ENCODE results near the gene AFF4.

AFF4 gene

GRCh38 chr5:132853323-132853722, 110.1 kb downstream of the AFF4 start:
- Mint-ChIP-seq H3K4me1 (no peaks in the 10 kb centered on the region), H3K9me3 (no peaks in the 10 kb centered on the region), H3K4me3 (no peak overlapping the region), H3K36me3 (ENCODE audit: low read depth) (no peaks in the 10 kb centered on the region), H3K27me3 (ENCODE audit: low read depth) (peaks cover 12% of the 10 kb centered on the region), H3K27ac (no peak overlapping the region)
- TF ChIP-seq CTCF (IDR thresholded peaks at IDR 0.05; ENCODE audit: unreplicated experiment in 3 of 3) = no peak

- no peak for TF ChIP-seq CTCF (IDR thresholded peaks at IDR 0.05; ENCODE audit: unreplicated experiment in 3 of 3)
- no peaks in the 10 kb centered on the region for H3K4me1 Mint-ChIP-seq
- no peak overlapping the region for H3K27ac Mint-ChIP-seq
- no peaks in the 10 kb centered on the region for H3K9me3 Mint-ChIP-seq
- H3K4me3 Mint-ChIP-seq = no peak overlapping the region
- no peaks in the 10 kb centered on the region for H3K36me3 Mint-ChIP-seq (ENCODE audit: low read depth)
- peaks cover under 1% of the 10 kb centered on the region for H3K27me3 Mint-ChIP-seq (ENCODE audit: low read depth)
Measured at GRCh38 chr5:132850066-132850465, 113.4 kb downstream of the AFF4 start.

GRCh38 chr5:132849347-132849746, 114.1 kb downstream of the AFF4 start:
- TF ChIP-seq CTCF (IDR thresholded peaks at IDR 0.05; ENCODE audit: unreplicated experiment in 3 of 3) = no peak
- H3K4me3 Mint-ChIP-seq = no peak overlapping the region
- no peaks in the 10 kb centered on the region for H3K4me1 Mint-ChIP-seq
- H3K36me3 Mint-ChIP-seq (ENCODE audit: low read depth) = no peaks in the 10 kb centered on the region
- no peaks in the 10 kb centered on the region for H3K9me3 Mint-ChIP-seq
- H3K27ac Mint-ChIP-seq = peak overlapping the region in 1 of 3 experiments; percentile 42
- no peaks in the 10 kb centered on the region for H3K27me3 Mint-ChIP-seq (ENCODE audit: low read depth)

- Mint-ChIP-seq H3K36me3 (ENCODE audit: low read depth) (no peaks in the 10 kb centered on the region), H3K27ac (no peak overlapping the region), H3K9me3 (no peaks in the 10 kb centered on the region), H3K27me3 (ENCODE audit: low read depth) (no peaks in the 10 kb centered on the region), H3K4me1 (no peaks in the 10 kb centered on the region), H3K4me3 (no peak overlapping the region)
- TF ChIP-seq CTCF (IDR thresholded peaks at IDR 0.05; ENCODE audit: unreplicated experiment in 3 of 3) = no peak
Measured at GRCh38 chr5:132848270-132848669, 115.2 kb downstream of the AFF4 start.

GRCh38 chr5:132841305-132841704, 122.1 kb downstream of the AFF4 start:
- H3K36me3 Mint-ChIP-seq (ENCODE audit: low read depth) = no peaks in the 10 kb centered on the region
- H3K27ac Mint-ChIP-seq = no peak overlapping the region
- H3K4me3 Mint-ChIP-seq = no peak overlapping the region
- H3K4me1 Mint-ChIP-seq = no peaks in the 10 kb centered on the region
- H3K9me3 Mint-ChIP-seq = no peaks in the 10 kb centered on the region
- peaks cover 12% of the 10 kb centered on the region for H3K27me3 Mint-ChIP-seq (ENCODE audit: low read depth)
- no peak for TF ChIP-seq CTCF (IDR thresholded peaks at IDR 0.05; ENCODE audit: unreplicated experiment in 3 of 3)

GRCh38 chr5:132840896-132841295, 122.5 kb downstream of the AFF4 start:
- Mint-ChIP-seq H3K27me3 (ENCODE audit: low read depth) (peaks cover 14% of the 10 kb centered on the region), H3K36me3 (ENCODE audit: low read depth) (no peaks in the 10 kb centered on the region), H3K9me3 (no peaks in the 10 kb centered on the region), H3K4me3 (no peak overlapping the region), H3K27ac (peak overlapping the region in 1 of 3 experiments; percentile 87), H3K4me1 (no peaks in the 10 kb centered on the region)
- no peak for TF ChIP-seq CTCF (IDR thresholded peaks at IDR 0.05; ENCODE audit: unreplicated experiment in 3 of 3)
